ENCODE data around the gene KDM4E. TPM values are rescaled to one million over a fixed set of nuclear protein-coding genes. Genes with fewer than 3 reads are reported as not detected.
"Not testable (repeated sequence)": the region's sequence is repeated elsewhere in the genome, so short reads cannot be mapped to it uniquely, and the experiment has no call there.

The KDM4E gene
- total RNA-seq, 1 donor from 2014 or later = not detected

DNA sequence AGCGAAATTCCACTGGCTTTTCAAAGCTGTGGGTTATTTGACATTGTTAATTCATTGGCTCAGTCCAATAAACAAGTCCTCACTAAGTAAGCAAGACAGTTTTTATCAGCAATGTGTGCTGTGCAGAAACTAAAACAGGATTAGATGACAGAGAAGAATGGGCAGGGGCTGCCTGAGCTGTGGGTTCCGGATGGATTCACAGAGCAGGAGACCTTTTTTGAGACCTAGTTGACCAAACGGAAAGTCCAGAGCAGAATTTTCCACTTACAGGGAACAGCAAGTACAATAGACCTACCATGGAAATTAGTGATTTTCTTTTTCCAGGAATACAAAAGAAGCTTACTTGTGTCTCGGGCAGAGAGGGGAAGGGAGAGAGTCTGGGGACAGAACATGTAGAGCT lies 19.0 kb downstream of the KDM4E start:
- intact Hi-C loops (cut with DNase I) = no loop called here
- TF ChIP-seq CTCF (IDR thresholded peaks at IDR 0.05) = no peak
- Histone ChIP-seq H3K36me3 (no peaks in the 10 kb centered on the region), H3K27me3 (no peaks in the 10 kb centered on the region), H3K27ac (no peak overlapping the region), H3K4me1 (no peaks in the 10 kb centered on the region), H3K4me3 (no peak overlapping the region), H3K9me3 (no peaks in the 10 kb centered on the region)
- DNase-seq (ENCODE audit: low spot score in 2 of 2) = no peak

DNA sequence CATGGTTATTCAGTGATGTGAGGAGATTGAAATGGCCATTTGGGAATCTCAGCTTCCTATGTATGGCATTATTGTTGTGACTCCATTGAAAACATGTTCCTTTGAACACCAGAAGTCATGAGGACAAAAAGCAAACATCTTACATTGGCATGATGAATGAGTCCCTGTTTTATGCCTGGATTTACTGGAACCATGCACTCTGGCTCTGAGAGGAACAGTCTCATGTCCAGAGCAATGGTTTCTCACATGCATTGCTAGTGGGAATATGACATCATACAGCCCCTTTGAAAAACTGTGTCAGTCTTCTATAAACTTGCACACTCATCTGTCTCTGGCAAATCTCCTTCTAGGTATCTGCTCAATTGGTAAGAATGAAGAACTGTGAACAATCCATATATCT lies 20.8 kb downstream of the KDM4E start:
- TF ChIP-seq CTCF (IDR thresholded peaks at IDR 0.05) = no peak
- intact Hi-C loops (cut with DNase I) = no loop called here
- no peak for DNase-seq (ENCODE audit: low spot score in 2 of 2)
- Histone ChIP-seq H3K27ac (no peak overlapping the region), H3K4me1 (no peaks in the 10 kb centered on the region), H3K36me3 (no peaks in the 10 kb centered on the region), H3K4me3 (no peak overlapping the region), H3K27me3 (no peaks in the 10 kb centered on the region), H3K9me3 (no peaks in the 10 kb centered on the region)

GRCh38 chr11:95049122-95049521 lies 24.1 kb downstream of the KDM4E start, which contains the start of gene KDM4F:
TSS of gene KDM4F (plus strand) at chr11:95049422.
- H3K36me3 ChIP-seq; DNase-seq (ENCODE audit: low spot score in 2 of 2); intact Hi-C loops (cut with DNase I); H3K4me3 ChIP-seq; H3K4me1 ChIP-seq; H3K9me3 ChIP-seq; H3K27ac ChIP-seq; H3K27me3 ChIP-seq: not testable (repeated sequence)

- H3K27me3 ChIP-seq = no peaks in the 10 kb centered on the region
- no peak for TF ChIP-seq CTCF (IDR thresholded peaks at IDR 0.05)
- DNase-seq (ENCODE audit: low spot score in 2 of 2) = no peak
- no peak overlapping the region for H3K27ac ChIP-seq
- no peaks in the 10 kb centered on the region for H3K9me3 ChIP-seq
- no peaks in the 10 kb centered on the region for H3K4me1 ChIP-seq
- no peaks in the 10 kb centered on the region for H3K36me3 ChIP-seq
- H3K4me3 ChIP-seq = no peak overlapping the region
- intact Hi-C loops (cut with DNase I) = no loop called here
Measured at GRCh38 chr11:95050595-95051202, 25.6 kb downstream of the KDM4E start.

DNA sequence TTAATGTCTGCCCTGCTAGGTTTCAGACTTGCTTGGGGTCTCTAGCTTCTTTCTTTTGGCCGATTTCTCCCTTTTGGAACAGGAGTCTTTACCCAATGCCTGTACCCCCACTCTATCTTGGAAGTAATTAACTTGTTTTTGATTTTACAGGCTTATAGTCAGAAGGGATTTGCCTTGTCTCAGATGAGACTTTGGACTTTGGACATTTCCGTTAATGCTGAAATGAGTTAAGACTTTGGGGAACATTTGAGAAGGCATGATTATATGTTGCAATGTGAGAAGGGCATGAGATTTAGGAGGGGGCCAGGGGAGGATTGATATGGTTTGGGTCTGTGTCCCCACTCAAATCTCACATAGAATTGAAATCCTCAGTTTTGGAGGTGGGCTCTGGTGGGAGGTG lies 29.3 kb downstream of the KDM4E start:
- H3K27ac ChIP-seq = no peak overlapping the region
- H3K9me3 ChIP-seq = no peaks in the 10 kb centered on the region
- TF ChIP-seq CTCF (IDR thresholded peaks at IDR 0.05) = no peak
- DNase-seq (ENCODE audit: low spot score in 2 of 2) = no peak
- intact Hi-C loops (cut with DNase I) = no loop called here
- no peaks in the 10 kb centered on the region for H3K27me3 ChIP-seq
- H3K36me3 ChIP-seq = no peaks in the 10 kb centered on the region
- H3K4me3 ChIP-seq = no peak overlapping the region
- H3K4me1 ChIP-seq = no peaks in the 10 kb centered on the region

DNA sequence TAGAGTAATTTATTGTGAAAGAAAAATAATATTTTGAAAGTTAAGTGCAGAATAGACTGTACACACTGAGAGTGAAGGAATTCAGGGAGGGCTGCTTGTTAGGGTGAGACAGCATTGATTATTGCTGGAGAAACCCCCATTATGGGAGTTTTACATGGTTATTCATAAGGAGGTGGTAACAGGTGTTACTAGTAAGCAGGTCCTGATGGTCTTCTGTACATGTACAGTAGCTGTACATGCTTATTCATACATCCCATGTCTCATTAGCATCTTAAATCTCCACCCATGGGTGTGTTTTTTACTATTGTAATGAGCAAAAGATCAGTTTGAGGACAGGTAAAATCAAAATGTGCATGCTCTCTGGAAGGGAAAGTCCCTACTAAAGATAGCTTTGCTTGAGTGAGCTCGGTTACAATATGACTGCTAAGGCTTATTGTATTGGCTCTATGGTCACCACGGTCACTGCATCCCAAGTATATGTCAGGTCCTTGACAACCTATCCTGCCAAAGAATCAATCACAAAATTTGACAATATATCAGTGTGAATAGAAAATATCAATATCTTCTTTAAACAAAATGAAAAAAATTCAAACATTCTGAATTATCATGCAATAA lies 30.3 kb downstream of the KDM4E start:
- intact Hi-C loops (cut with DNase I) = no loop called here
- DNase-seq (ENCODE audit: low spot score in 2 of 2) = no peak
- TF ChIP-seq CTCF (IDR thresholded peaks at IDR 0.05) = no peak
- Histone ChIP-seq H3K9me3 (no peaks in the 10 kb centered on the region), H3K27me3 (no peaks in the 10 kb centered on the region), H3K4me3 (no peak overlapping the region), H3K36me3 (no peaks in the 10 kb centered on the region), H3K27ac (no peak overlapping the region), H3K4me1 (no peaks in the 10 kb centered on the region)

Data from ascending aorta (tissue), 2 donors.